ENCODE results near the gene SNX1.

SNX1 gene

DNA sequence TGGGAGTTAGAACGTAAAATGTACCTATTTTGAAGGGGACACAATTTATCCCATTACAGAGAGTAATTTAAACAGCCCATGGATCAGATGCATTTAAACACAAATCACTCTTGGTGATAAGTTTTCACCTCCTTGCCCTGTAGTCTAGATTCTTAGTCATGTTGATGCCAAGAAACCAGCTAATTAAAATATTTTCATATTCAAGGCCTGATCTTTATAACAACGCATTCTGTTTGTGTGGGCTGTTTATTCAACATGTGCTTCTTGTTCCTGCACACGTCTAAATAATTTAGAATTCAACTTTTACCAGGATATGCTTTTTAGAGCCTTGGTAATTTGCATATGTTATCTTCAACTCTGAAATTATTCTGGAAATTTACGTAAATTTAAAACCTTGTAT, 25.8 kb downstream of the SNX1 start:
- DNase-seq (ENCODE audit: extremely low read depth, low read depth): no peak
- TF ChIP-seq, protein P1, sequence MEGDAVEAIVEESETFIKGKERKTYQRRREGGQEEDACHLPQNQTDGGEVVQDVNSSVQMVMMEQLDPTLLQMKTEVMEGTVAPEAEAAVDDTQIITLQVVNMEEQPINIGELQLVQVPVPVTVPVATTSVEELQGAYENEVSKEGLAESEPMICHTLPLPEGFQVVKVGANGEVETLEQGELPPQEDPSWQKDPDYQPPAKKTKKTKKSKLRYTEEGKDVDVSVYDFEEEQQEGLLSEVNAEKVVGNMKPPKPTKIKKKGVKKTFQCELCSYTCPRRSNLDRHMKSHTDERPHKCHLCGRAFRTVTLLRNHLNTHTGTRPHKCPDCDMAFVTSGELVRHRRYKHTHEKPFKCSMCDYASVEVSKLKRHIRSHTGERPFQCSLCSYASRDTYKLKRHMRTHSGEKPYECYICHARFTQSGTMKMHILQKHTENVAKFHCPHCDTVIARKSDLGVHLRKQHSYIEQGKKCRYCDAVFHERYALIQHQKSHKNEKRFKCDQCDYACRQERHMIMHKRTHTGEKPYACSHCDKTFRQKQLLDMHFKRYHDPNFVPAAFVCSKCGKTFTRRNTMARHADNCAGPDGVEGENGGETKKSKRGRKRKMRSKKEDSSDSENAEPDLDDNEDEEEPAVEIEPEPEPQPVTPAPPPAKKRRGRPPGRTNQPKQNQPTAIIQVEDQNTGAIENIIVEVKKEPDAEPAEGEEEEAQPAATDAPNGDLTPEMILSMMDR (IDR thresholded peaks at IDR 0.05; ENCODE audit: low read depth, low read length, missing control alignments): no peak
- H3K4me3 ChIP-seq (replicated peaks; ENCODE audit: low read depth, low read length): no peak overlapping the region

DNA sequence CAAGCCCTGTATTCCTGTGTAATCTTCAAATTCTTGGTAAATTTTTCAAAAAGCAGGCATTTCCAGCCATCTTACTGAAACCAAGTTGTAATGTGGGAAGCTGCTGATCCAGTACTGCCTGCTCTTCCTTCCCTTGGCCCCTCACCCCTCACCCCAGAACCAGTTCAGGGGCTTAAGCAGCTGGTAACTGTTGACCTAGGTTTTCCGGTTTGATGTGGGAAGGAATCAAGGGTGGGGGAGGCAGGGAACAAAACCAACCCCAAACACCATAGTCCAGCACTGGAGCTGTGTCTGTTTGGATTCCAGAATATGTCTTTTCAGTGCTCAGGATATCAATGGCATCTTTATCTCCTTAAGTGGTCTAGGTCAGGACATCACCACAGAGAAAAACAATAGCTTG, 26.7 kb downstream of the SNX1 start:
- H3K4me3 ChIP-seq (replicated peaks; ENCODE audit: low read depth, low read length): no peak overlapping the region
- TF ChIP-seq, protein P1 (IDR thresholded peaks at IDR 0.05; ENCODE audit: low read depth, low read length, missing control alignments): no peak
- DNase-seq (ENCODE audit: extremely low read depth, low read depth): no peak

DNA sequence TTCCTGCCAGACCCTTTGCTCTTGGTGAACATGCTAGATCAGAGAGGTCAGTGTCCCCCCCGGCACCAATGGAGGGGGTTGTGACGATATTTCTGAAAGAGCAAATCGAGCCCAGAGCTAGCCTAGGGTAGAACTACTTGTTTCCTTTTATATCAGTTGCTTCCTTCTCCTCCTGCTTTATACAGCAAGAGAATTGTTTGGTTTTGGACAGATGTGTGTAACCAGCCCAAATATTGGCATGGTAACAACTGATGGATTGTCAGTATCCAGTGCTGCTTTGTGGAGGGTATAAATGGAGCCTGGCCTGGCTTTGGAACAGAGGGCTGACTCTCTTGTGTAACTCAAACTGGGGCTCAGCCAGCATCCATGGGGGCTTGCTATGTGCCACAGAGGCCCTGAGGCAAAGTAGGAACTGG, 27.2 kb downstream of the SNX1 start:
- TF ChIP-seq, protein P1 (IDR thresholded peaks at IDR 0.05; ENCODE audit: low read depth, low read length, missing control alignments): no peak
- no peak for DNase-seq (ENCODE audit: extremely low read depth, low read depth)
- no peak overlapping the region for H3K4me3 ChIP-seq (replicated peaks; ENCODE audit: low read depth, low read length)

DNA sequence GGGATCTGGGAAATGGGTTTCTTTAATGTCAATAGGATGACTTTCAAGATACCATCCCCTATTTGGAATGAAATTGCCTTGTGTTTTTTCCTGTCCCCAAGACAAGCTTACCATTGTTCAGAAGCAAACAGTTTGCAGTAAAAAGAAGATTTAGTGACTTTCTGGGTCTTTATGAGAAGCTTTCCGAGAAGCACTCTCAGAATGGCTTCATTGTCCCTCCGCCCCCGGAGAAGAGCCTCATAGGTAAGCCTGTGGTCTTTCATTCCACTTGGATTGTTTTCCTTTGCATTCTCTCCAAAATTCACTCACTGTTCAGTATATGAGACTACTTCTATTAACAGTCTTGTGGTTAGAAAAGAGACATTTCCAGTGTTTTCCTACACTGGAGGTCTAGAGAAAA, 30.2 kb downstream of the SNX1 start:
- no peak for DNase-seq (ENCODE audit: extremely low read depth, low read depth)
- no peak overlapping the region for H3K4me3 ChIP-seq (replicated peaks; ENCODE audit: low read depth, low read length)
- TF ChIP-seq, protein P1 (IDR thresholded peaks at IDR 0.05; ENCODE audit: low read depth, low read length, missing control alignments): no peak

DNA sequence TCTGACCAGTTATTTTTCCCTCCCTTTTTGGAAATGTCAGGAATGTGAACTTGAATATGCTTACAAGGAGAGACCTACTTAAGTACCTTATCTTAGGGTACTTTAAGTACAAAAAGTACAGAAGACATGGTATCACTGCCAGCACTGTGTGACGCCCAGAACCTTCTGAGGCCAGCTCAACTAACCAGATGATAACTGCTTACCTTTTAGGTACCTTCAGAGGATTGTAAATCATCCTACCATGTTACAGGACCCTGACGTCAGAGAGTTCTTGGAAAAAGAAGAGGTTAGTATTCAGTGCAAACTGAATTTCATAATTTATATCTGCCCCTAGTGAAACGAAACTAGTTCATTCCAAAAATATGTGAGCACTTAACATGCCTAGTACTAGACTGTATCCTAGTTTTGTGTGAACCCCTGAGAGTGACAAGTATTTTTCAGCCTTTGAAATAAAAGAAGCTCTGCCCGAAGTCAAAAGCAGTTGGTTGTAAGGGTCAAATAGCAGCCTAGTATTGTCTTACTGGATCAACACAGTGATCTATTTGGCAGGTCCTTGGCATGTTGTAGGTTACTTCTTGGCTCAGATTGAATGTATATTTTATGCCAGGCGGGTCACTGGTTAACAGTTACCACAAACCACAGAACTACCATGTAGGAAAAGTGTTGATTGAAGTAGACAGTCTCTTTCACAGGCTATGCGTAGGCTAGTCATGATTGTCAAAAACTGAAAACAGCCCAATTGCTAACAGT, 31.9 kb downstream of the SNX1 start:
- no peak for DNase-seq (ENCODE audit: extremely low read depth, low read depth)
- TF ChIP-seq, protein P1 (IDR thresholded peaks at IDR 0.05; ENCODE audit: low read depth, low read length, missing control alignments): no peak
- H3K4me3 ChIP-seq (replicated peaks; ENCODE audit: low read depth, low read length): no peak overlapping the region

DNA sequence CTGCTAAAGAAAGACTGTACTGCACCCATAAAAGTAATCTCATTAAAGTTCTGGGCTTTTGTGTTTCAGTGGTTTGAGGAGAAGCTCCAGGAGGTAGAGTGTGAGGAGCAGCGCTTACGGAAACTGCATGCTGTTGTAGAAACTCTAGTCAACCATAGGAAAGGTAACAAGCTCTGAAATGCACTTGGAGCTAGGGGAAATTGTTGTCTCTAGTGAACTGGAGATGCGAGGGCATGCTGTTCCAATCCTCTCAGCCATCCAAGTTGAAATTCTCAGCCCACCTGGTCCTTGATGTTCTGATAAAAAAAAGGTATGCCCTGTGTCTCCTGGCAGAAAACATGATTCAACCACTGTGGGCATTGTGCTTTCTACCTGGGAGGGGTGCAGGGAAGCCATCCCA, 34.4 kb downstream of the SNX1 start:
- H3K4me3 ChIP-seq (replicated peaks; ENCODE audit: low read depth, low read length): no peak overlapping the region
- no peak for DNase-seq (ENCODE audit: extremely low read depth, low read depth)
- TF ChIP-seq, protein P1 (IDR thresholded peaks at IDR 0.05; ENCODE audit: low read depth, low read length, missing control alignments): no peak

DNA sequence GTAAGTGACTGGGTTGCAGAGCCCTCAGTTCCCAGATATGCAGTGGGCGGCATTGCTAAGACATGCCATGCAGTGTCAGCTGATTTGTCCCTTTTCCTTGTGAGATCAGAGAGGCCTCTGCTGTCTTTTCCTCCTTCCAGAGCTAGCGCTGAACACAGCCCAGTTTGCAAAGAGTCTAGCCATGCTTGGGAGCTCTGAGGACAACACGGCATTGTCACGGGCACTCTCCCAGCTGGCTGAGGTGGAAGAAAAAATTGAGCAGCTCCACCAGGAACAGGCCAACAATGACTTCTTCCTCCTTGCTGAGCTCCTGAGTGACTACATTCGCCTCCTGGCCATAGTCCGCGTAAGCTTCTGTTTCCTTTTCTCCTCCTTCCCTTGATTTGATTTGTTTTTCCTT, 35.8 kb downstream of the SNX1 start:
- DNase-seq (ENCODE audit: extremely low read depth, low read depth): no peak
- TF ChIP-seq, protein P1 (IDR thresholded peaks at IDR 0.05; ENCODE audit: low read depth, low read length, missing control alignments): no peak
- no peak overlapping the region for H3K4me3 ChIP-seq (replicated peaks; ENCODE audit: low read depth, low read length)
